ENCODE results near the gene TSPAN13. TPM values are rescaled to one million over a fixed set of nuclear protein-coding genes. Genes with fewer than 3 reads are reported as not detected.

TSPAN13 gene
- total RNA-seq, 4 donors from 2014 or later, result 8.8 to 16.3 (median 10.0) TPM

DNA sequence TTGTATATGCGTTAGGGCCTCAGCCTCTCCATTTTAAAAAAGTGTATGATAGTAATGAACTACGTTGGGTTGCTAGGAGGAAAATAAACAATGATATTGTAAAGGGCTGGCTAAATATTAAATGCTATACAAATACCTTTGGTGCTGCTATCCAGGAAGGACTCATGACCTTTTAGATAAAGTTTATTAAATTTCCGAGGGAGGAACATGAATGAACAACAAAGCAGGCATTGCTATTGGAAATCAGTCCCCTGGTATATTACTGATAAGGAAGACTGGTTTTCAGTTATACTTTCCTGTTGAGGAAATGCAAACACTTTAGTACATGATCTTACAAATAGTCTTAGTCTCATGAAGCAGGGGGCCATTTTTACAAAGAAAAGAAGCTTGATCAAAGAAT lies 68.5 kb downstream of the TSPAN13 start:
- TF ChIP-seq, protein P1, sequence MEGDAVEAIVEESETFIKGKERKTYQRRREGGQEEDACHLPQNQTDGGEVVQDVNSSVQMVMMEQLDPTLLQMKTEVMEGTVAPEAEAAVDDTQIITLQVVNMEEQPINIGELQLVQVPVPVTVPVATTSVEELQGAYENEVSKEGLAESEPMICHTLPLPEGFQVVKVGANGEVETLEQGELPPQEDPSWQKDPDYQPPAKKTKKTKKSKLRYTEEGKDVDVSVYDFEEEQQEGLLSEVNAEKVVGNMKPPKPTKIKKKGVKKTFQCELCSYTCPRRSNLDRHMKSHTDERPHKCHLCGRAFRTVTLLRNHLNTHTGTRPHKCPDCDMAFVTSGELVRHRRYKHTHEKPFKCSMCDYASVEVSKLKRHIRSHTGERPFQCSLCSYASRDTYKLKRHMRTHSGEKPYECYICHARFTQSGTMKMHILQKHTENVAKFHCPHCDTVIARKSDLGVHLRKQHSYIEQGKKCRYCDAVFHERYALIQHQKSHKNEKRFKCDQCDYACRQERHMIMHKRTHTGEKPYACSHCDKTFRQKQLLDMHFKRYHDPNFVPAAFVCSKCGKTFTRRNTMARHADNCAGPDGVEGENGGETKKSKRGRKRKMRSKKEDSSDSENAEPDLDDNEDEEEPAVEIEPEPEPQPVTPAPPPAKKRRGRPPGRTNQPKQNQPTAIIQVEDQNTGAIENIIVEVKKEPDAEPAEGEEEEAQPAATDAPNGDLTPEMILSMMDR (IDR thresholded peaks at IDR 0.05), result no peak
- no peak for TF ChIP-seq POLR2A (IDR thresholded peaks at IDR 0.05)
- intact Hi-C loops (cut with DNase I; ENCODE audit: low total_unique reads), result no loop called here
- no peak overlapping the region for H3K4me3 ChIP-seq (ENCODE audit: low read depth, poor library complexity, severe bottlenecking)
- 64 to 77% methylated on average over 3 of the region's 3 CpGs for WGBS, 2 donors
- DNase-seq (ENCODE audit: low spot score in 2 of 2), result no peak

DNA sequence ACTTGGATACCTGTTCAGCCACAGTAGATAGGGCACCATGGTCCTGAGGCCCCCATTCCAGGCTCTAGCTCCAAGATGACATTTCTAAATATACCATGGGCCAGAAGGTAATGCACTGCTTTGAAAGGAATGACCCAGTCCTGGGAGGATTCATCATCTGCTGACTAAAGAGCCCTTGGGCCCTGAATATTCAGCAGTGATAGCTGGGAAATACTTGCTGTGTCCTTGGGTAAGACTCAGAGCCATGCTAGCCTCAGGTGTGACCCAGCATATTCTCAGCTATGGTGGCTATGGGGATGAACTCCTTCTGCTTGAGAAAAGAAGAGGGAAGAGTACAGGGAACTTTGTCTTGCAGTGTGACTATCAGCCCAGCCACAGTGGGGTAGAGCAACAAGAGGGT lies 72.5 kb downstream of the TSPAN13 start:
- TF ChIP-seq POLR2A (IDR thresholded peaks at IDR 0.05), result no peak
- DNase-seq (ENCODE audit: low spot score in 2 of 2), result no peak
- intact Hi-C loops (cut with DNase I; ENCODE audit: low total_unique reads), result no loop called here
- no peak overlapping the region for H3K4me3 ChIP-seq (ENCODE audit: low read depth, poor library complexity, severe bottlenecking)

DNA sequence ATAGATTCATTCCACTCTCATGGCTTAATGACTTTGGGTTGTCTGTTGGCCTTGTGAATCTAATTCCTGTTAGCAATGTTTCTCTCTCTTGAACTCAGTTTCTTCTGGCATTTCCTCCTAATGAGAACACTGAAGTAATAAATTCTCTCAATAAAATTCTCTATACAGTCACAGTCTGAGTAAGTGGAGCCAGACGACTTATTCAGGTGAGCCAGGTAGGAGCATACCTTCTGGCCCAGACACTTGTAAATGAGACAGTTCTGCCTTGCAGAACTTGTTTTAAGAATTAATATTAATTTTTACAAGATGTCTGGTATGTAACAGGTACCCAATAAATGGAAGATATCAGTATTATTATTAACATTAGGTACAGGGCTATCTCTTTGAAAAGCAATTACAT lies 79.8 kb downstream of the TSPAN13 start:
- no peak overlapping the region for H3K4me3 ChIP-seq (ENCODE audit: low read depth, poor library complexity, severe bottlenecking)
- intact Hi-C loops (cut with DNase I; ENCODE audit: low total_unique reads), result no loop called here
- 44 to 55% methylated on average over 1 of the region's 1 CpG for WGBS, 2 donors
- DNase-seq (ENCODE audit: low spot score in 2 of 2), result no peak
- TF ChIP-seq, protein P1 (IDR thresholded peaks at IDR 0.05), result no peak

Other genes starting within 250 kb of the TSPAN13 start
- gene LRRC72, start 226.9 kb upstream of the TSPAN13 start, total RNA-seq, result not detected
- gene ANKMY2, start 108.0 kb upstream of the TSPAN13 start, total RNA-seq, result 10 to 100 TPM in 2 of 4 donors, 1 to 10 TPM in 2; 5.5 to 14.5 (median 9.9) TPM
- gene BZW2, start 107.6 kb upstream of the TSPAN13 start, total RNA-seq, result 10 to 100 TPM; 51.3 to 82.2 (median 68.0) TPM
- gene AGR2, start 51.2 kb downstream of the TSPAN13 start, total RNA-seq, result 10 to 100 TPM in 2 of 4 donors, 1 to 10 TPM in 1, under 1 TPM in 1; 0.80 to 12.6 (median 6.9) TPM
- gene AGR3, start 128.2 kb downstream of the TSPAN13 start, total RNA-seq, result 1 to 10 TPM in 2 of 4 donors, not detected in 2; 2.0 to 2.2 TPM